Stimulated activated naive CD8-positive, alpha-beta T cell treated with anti-CD3 and anti-CD28 coated beads, Interleukin-15, amount 100 ng/mL, for 72 hours (primary cell): ENCODE measurements around the gene SPACA4.
"Not testable (repeated sequence)": the region's sequence is repeated elsewhere in the genome, so short reads cannot be mapped to it uniquely, and the experiment has no call there.

ENCODE experiments used
- ATAC-seq: fragments of 150-1000 bp; cut with Tn5 transposase; 2 replicates; pipeline ENCODE4 v1.10.0; 2021; ENCODE audit warnings: mild to moderate bottlenecking, moderate library complexity
- DNase-seq, 2 donors: peaks; one replicate each; pipeline ENCODE4 v3.0.0; 2021 to 2022
- H3K27ac Mint-ChIP-seq, 2 donors: one replicate each; pipeline ENCODE4 v1.8.0; 2022; ENCODE audit warnings: mild to moderate bottlenecking in 2 of 2, mixed read lengths in 2 of 2, moderate library complexity in 2 of 2
- H3K27me3 Mint-ChIP-seq: one replicate; pipeline ENCODE4 v1.8.0; 2022; ENCODE audit warnings: mixed read lengths
- H3K4me1 Mint-ChIP-seq: one replicate; pipeline ENCODE4 v1.8.0; 2022; ENCODE audit warnings: mild to moderate bottlenecking, mixed read lengths
- H3K4me3 Mint-ChIP-seq, 2 donors: one replicate each; pipeline ENCODE4 v1.8.0; 2022; ENCODE audit warnings: mild to moderate bottlenecking in 2 of 2, mixed read lengths in 2 of 2, moderate library complexity in 1 of 2
- H3K9me3 Mint-ChIP-seq, 2 donors: one replicate each; pipeline ENCODE4 v1.8.0; 2022; ENCODE audit warnings: mixed read lengths in 2 of 2

Gene SPACA4

GRCh38 chr19:48624067-48624594 lies 17.6 kb downstream of the SPACA4 start:
- Mint-ChIP-seq H3K9me3 (no peaks in the 10 kb centered on the region), H3K27ac (peak overlapping the region; percentile 95 to 96), H3K4me3 (peak overlapping the region; percentile 92 to 94), H3K4me1 (peaks cover 85% of the 10 kb centered on the region), H3K27me3 (no peaks in the 10 kb centered on the region)
- DNase-seq: peak; percentile 98
- ATAC-seq: peak; percentile 81

- H3K9me3 Mint-ChIP-seq: no peaks in the 10 kb centered on the region
- peaks cover 86% of the 10 kb centered on the region for H3K4me1 Mint-ChIP-seq
- ATAC-seq: no peak
- no peaks in the 10 kb centered on the region for H3K27me3 Mint-ChIP-seq
- DNase-seq: no peak
- H3K4me3 Mint-ChIP-seq: peak overlapping the region; percentile 92 to 94
- peak overlapping the region; percentile 36 to 60 for H3K27ac Mint-ChIP-seq
Measured at GRCh38 chr19:48624791-48625723, 18.5 kb downstream of the SPACA4 start.

- Mint-ChIP-seq H3K4me1 (peaks cover 89% of the 10 kb centered on the region), H3K9me3 (no peaks in the 10 kb centered on the region), H3K27ac (no peak overlapping the region), H3K4me3 (peak overlapping the region in 1 of 2 donors; percentile 51), H3K27me3 (no peaks in the 10 kb centered on the region)
- DNase-seq (no peak), ATAC-seq (no peak)
Measured at GRCh38 chr19:48625891-48626327, 19.4 kb downstream of the SPACA4 start.

- H3K27me3 Mint-ChIP-seq: no peaks in the 10 kb centered on the region
- H3K4me3 Mint-ChIP-seq: peak overlapping the region in 1 of 2 donors; percentile 38
- ATAC-seq: peak; percentile 39
- H3K4me1 Mint-ChIP-seq: peaks cover 80% of the 10 kb centered on the region
- peak in 1 of 2 donors; percentile 47 for DNase-seq
- H3K27ac Mint-ChIP-seq: peak overlapping the region in 1 of 2 donors; percentile 39
- H3K9me3 Mint-ChIP-seq: no peaks in the 10 kb centered on the region
Measured at GRCh38 chr19:48627201-48627864, 20.8 kb downstream of the SPACA4 start.

GRCh38 chr19:48627865-48628314 lies 21.3 kb downstream of the SPACA4 start:
- Mint-ChIP-seq H3K4me3 (no peak overlapping the region), H3K27me3 (no peaks in the 10 kb centered on the region), H3K9me3 (no peaks in the 10 kb centered on the region), H3K4me1 (peaks cover 81% of the 10 kb centered on the region), H3K27ac (no peak overlapping the region)
- no peak for DNase-seq
- no peak for ATAC-seq

GRCh38 chr19:48628486-48629296 lies 22.1 kb downstream of the SPACA4 start:
- Mint-ChIP-seq H3K27me3 (no peaks in the 10 kb centered on the region), H3K9me3 (no peaks in the 10 kb centered on the region), H3K4me1 (peaks cover 82% of the 10 kb centered on the region), H3K27ac (peak overlapping the region in 1 of 2 donors; percentile 75), H3K4me3 (no peak overlapping the region)
- ATAC-seq: no peak
- no peak for DNase-seq

- no peak overlapping the region for H3K4me3 Mint-ChIP-seq
- DNase-seq (no peak), ATAC-seq (no peak)
- no peak overlapping the region for H3K27ac Mint-ChIP-seq
- peaks cover 82% of the 10 kb centered on the region for H3K4me1 Mint-ChIP-seq
- H3K27me3 Mint-ChIP-seq: no peaks in the 10 kb centered on the region
- no peaks in the 10 kb centered on the region for H3K9me3 Mint-ChIP-seq
Measured at GRCh38 chr19:48629297-48629598, 22.7 kb downstream of the SPACA4 start.

- no peak overlapping the region for H3K4me3 Mint-ChIP-seq
- DNase-seq: peak in 1 of 2 donors; percentile 29
- no peaks in the 10 kb centered on the region for H3K9me3 Mint-ChIP-seq
- peaks cover 82% of the 10 kb centered on the region for H3K4me1 Mint-ChIP-seq
- no peak overlapping the region for H3K27ac Mint-ChIP-seq
- no peak for ATAC-seq
- no peaks in the 10 kb centered on the region for H3K27me3 Mint-ChIP-seq
Measured at GRCh38 chr19:48629599-48630295, 23.2 kb downstream of the SPACA4 start.

GRCh38 chr19:48630296-48631063 lies 23.9 kb downstream of the SPACA4 start:
- Mint-ChIP-seq H3K9me3 (no peaks in the 10 kb centered on the region), H3K4me1 (peaks cover 82% of the 10 kb centered on the region), H3K27me3 (no peaks in the 10 kb centered on the region), H3K27ac (no peak overlapping the region), H3K4me3 (no peak overlapping the region)
- ATAC-seq (no peak), DNase-seq (no peak)

GRCh38 chr19:48631225-48631624 lies 24.7 kb downstream of the SPACA4 start:
- no peaks in the 10 kb centered on the region for H3K27me3 Mint-ChIP-seq
- H3K27ac Mint-ChIP-seq: no peak overlapping the region
- H3K4me1 Mint-ChIP-seq: peaks cover 79% of the 10 kb centered on the region

GRCh38 chr19:48632286-48632685 lies 25.7 kb downstream of the SPACA4 start:
- not testable (repeated sequence) for H3K4me3 Mint-ChIP-seq, ATAC-seq, H3K27ac Mint-ChIP-seq, H3K27me3 Mint-ChIP-seq, H3K9me3 Mint-ChIP-seq, DNase-seq
- H3K4me1 Mint-ChIP-seq: peaks cover 73% of the 10 kb centered on the region

More at GRCh38 chr19:48631225-48631624, 24.7 kb downstream of the SPACA4 start:
- no peaks in the 10 kb centered on the region for H3K9me3 Mint-ChIP-seq
- H3K4me3 Mint-ChIP-seq: no peak overlapping the region
- no peak for ATAC-seq
- no peak for DNase-seq

- no peak overlapping the region for H3K4me3 Mint-ChIP-seq
- H3K4me1 Mint-ChIP-seq: peaks cover 72% of the 10 kb centered on the region
- H3K27me3 Mint-ChIP-seq: no peaks in the 10 kb centered on the region
- DNase-seq (no peak), ATAC-seq (no peak)
- no peaks in the 10 kb centered on the region for H3K9me3 Mint-ChIP-seq
- no peak overlapping the region for H3K27ac Mint-ChIP-seq
Measured at GRCh38 chr19:48632692-48633147, 26.2 kb downstream of the SPACA4 start.

- DNase-seq (no peak), ATAC-seq (no peak)
- H3K4me3 Mint-ChIP-seq: peak overlapping the region; percentile 84 to 95
- peaks cover under 1 to 2% of the 10 kb centered on the region in 2 donors for H3K9me3 Mint-ChIP-seq
- peaks cover 75% of the 10 kb centered on the region for H3K4me1 Mint-ChIP-seq
- H3K27ac Mint-ChIP-seq: peak overlapping the region in 1 of 2 donors; percentile 42
- no peaks in the 10 kb centered on the region for H3K27me3 Mint-ChIP-seq
Measured at GRCh38 chr19:48633148-48634035, 26.9 kb downstream of the SPACA4 start.
